Measurements from ENCODE around the gene C5orf22. TPM values are rescaled to one million over a fixed set of nuclear protein-coding genes. Genes with fewer than 3 reads are reported as not detected.
"Not testable (repeated sequence)": the region's sequence is repeated elsewhere in the genome, so short reads cannot be mapped to it uniquely, and the experiment has no call there.

C5orf22 gene
- total RNA-seq, 1 experiment from 2014 or later = 40.6 TPM

DNA sequence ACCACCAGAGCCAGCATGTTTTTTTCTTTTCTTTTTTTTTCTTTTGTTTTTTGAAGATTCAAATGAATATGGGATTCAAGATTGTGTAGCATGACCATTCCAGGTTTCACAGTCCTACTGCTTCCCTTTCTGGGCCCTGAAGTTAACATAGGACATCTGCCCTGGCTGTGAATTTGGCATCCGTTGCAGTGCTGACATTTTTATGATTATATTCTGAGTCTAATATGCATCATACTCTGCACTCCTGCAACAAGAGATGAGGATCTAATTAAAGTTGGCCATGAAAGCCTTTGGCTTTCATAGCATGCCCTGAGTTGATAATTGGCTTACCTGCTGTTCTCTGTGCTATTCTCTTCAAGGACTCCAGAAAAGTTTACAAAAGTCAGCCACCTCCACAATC lies 29.8 kb downstream of the C5orf22 start:
- ATAC-seq (no peak), DNase-seq (ENCODE audit: low spot score) (no peak)
- ChIA-PET POLR2A (no interaction called here), CTCF (interaction anchor here (1.7 kb wide), 1 partner anchor 247 kb away, joined by 3 read pairs; no protein-coding TSS in a partner anchor)
- no peak overlapping the region for H3K4me3 Mint-ChIP-seq
- peaks cover 28% of the 10 kb centered on the region for H3K9me3 Mint-ChIP-seq
- H3K27ac Mint-ChIP-seq = no peak overlapping the region
- H3K4me1 Mint-ChIP-seq = no peaks in the 10 kb centered on the region
- H3K27me3 Mint-ChIP-seq (ENCODE audit: low read depth) = peaks cover 3% of the 10 kb centered on the region; the same call in 1 of the 2 replicates
- H3K36me3 Mint-ChIP-seq = peaks cover 23% of the 10 kb centered on the region
- no peak for TF ChIP-seq CREB1 (CRISPR knock-in tag; IDR thresholded peaks at IDR 0.05)

DNA sequence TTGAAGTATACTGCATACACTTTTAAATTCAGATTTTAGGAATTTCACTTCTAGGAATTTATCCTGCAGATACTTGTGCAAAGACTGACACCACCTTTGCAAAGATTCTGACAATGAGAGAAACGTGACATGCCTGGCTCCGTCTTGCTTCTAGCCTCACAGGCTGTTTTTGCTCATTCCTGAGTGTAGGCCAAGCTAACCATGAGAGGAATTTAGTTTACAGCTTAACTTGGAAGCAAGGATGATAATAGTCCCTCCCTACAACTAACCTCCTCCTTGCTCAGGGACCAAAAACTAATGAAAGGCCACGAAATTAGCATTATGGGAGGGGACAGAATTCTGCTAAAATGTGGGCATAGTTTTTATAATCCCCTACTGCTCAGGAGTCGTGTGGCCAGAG lies 31.1 kb downstream of the C5orf22 start:
- ChIA-PET CTCF (interaction anchor here (1.1 to 1.7 kb wide), 2 partner anchors 246 to 530 kb away, joined by 3 read pairs; no protein-coding TSS in a partner anchor), POLR2A (no interaction called here)
- ATAC-seq (no peak), DNase-seq (ENCODE audit: low spot score) (no peak)
- no peak overlapping the region for H3K4me3 Mint-ChIP-seq
- H3K36me3 Mint-ChIP-seq = peaks cover 23% of the 10 kb centered on the region
- H3K4me1 Mint-ChIP-seq = no peaks in the 10 kb centered on the region
- peaks cover 28% of the 10 kb centered on the region for H3K9me3 Mint-ChIP-seq
- no peak overlapping the region for H3K27ac Mint-ChIP-seq
- TF ChIP-seq ZNF671 (CRISPR knock-in tag; IDR thresholded peaks at IDR 0.05) = no peak
- no peak for TF ChIP-seq FOXP1 (CRISPR knock-in tag; IDR thresholded peaks at IDR 0.05; ENCODE audit: borderline replicate concordance)
- TF ChIP-seq, protein P1, sequence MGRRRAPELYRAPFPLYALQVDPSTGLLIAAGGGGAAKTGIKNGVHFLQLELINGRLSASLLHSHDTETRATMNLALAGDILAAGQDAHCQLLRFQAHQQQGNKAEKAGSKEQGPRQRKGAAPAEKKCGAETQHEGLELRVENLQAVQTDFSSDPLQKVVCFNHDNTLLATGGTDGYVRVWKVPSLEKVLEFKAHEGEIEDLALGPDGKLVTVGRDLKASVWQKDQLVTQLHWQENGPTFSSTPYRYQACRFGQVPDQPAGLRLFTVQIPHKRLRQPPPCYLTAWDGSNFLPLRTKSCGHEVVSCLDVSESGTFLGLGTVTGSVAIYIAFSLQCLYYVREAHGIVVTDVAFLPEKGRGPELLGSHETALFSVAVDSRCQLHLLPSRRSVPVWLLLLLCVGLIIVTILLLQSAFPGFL (CRISPR knock-in tag; IDR thresholded peaks at IDR 0.05; ENCODE audit: borderline replicate concordance) = no peak
- no peak for TF ChIP-seq NR2C2 (CRISPR knock-in tag; IDR thresholded peaks at IDR 0.05)
- TF ChIP-seq SMAD4 (CRISPR knock-in tag; IDR thresholded peaks at IDR 0.05) = no peak
- TF ChIP-seq PRRX2 (CRISPR knock-in tag; IDR thresholded peaks at IDR 0.05) = no peak
- no peak for TF ChIP-seq IRF2 (CRISPR knock-in tag; IDR thresholded peaks at IDR 0.05; ENCODE audit: borderline replicate concordance, low read depth)
- TF ChIP-seq, protein P2, sequence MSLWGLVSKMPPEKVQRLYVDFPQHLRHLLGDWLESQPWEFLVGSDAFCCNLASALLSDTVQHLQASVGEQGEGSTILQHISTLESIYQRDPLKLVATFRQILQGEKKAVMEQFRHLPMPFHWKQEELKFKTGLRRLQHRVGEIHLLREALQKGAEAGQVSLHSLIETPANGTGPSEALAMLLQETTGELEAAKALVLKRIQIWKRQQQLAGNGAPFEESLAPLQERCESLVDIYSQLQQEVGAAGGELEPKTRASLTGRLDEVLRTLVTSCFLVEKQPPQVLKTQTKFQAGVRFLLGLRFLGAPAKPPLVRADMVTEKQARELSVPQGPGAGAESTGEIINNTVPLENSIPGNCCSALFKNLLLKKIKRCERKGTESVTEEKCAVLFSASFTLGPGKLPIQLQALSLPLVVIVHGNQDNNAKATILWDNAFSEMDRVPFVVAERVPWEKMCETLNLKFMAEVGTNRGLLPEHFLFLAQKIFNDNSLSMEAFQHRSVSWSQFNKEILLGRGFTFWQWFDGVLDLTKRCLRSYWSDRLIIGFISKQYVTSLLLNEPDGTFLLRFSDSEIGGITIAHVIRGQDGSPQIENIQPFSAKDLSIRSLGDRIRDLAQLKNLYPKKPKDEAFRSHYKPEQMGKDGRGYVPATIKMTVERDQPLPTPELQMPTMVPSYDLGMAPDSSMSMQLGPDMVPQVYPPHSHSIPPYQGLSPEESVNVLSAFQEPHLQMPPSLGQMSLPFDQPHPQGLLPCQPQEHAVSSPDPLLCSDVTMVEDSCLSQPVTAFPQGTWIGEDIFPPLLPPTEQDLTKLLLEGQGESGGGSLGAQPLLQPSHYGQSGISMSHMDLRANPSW (CRISPR knock-in tag; conservative IDR thresholded peaks at IDR 0.05; ENCODE audit: low read depth) = no peak
- TF ChIP-seq, protein P3, sequence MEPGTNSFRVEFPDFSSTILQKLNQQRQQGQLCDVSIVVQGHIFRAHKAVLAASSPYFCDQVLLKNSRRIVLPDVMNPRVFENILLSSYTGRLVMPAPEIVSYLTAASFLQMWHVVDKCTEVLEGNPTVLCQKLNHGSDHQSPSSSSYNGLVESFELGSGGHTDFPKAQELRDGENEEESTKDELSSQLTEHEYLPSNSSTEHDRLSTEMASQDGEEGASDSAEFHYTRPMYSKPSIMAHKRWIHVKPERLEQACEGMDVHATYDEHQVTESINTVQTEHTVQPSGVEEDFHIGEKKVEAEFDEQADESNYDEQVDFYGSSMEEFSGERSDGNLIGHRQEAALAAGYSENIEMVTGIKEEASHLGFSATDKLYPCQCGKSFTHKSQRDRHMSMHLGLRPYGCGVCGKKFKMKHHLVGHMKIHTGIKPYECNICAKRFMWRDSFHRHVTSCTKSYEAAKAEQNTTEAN (CRISPR knock-in tag; IDR thresholded peaks at IDR 0.05) = no peak
- no peak for TF ChIP-seq ZNF138 (CRISPR knock-in tag; conservative IDR thresholded peaks at IDR 0.05)
- TF ChIP-seq ELF4 (CRISPR knock-in tag; IDR thresholded peaks at IDR 0.05; ENCODE audit: low read depth) = no peak
- TF ChIP-seq, protein P4, sequence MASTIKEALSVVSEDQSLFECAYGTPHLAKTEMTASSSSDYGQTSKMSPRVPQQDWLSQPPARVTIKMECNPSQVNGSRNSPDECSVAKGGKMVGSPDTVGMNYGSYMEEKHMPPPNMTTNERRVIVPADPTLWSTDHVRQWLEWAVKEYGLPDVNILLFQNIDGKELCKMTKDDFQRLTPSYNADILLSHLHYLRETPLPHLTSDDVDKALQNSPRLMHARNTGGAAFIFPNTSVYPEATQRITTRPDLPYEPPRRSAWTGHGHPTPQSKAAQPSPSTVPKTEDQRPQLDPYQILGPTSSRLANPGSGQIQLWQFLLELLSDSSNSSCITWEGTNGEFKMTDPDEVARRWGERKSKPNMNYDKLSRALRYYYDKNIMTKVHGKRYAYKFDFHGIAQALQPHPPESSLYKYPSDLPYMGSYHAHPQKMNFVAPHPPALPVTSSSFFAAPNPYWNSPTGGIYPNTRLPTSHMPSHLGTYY (CRISPR knock-in tag; IDR thresholded peaks at IDR 0.05) = no peak
- TF ChIP-seq, protein P5, sequence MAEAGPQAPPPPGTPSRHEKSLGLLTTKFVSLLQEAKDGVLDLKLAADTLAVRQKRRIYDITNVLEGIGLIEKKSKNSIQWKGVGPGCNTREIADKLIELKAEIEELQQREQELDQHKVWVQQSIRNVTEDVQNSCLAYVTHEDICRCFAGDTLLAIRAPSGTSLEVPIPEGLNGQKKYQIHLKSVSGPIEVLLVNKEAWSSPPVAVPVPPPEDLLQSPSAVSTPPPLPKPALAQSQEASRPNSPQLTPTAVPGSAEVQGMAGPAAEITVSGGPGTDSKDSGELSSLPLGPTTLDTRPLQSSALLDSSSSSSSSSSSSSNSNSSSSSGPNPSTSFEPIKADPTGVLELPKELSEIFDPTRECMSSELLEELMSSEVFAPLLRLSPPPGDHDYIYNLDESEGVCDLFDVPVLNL (CRISPR knock-in tag; IDR thresholded peaks at IDR 0.05; ENCODE audit: borderline replicate concordance, low read depth) = no peak
- no peak for TF ChIP-seq MXD4 (CRISPR knock-in tag; IDR thresholded peaks at IDR 0.05; ENCODE audit: borderline replicate concordance)
- no peak for TF ChIP-seq SP1 (CRISPR knock-in tag; conservative IDR thresholded peaks at IDR 0.05)
- peaks cover 3% of the 10 kb centered on the region; the same call in 1 of the 2 replicates for H3K27me3 Mint-ChIP-seq (ENCODE audit: low read depth)

DNA sequence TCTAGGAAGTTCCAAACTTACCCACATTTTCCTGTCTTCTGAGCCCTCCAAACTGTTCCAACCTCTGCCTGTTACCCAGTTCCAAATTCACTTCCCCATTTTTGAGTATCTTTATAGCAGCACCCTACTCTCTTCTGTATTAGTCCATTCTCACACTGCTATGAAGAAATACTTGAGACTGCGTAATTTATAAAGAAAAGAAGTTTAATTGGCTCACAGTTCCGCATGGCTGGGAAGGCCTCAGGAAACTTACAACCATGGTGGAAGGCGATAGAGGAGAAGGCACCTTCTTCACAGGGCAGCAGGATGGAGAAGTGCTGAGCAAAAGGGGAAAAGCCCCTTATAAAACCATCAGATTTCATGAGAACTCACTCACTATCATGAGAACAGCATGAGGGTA lies 34.3 kb downstream of the C5orf22 start:
- H3K4me1 Mint-ChIP-seq; H3K27ac Mint-ChIP-seq; H3K27me3 Mint-ChIP-seq (ENCODE audit: low read depth); CTCF ChIA-PET; POLR2A ChIA-PET; ATAC-seq; DNase-seq (ENCODE audit: low spot score); H3K4me3 Mint-ChIP-seq: not testable (repeated sequence)
- H3K36me3 Mint-ChIP-seq = peaks cover 23% of the 10 kb centered on the region
- peaks cover 28% of the 10 kb centered on the region for H3K9me3 Mint-ChIP-seq
